ENCODE measurements around the gene ENTREP1. TPM values are rescaled to one million over a fixed set of nuclear protein-coding genes. Genes with fewer than 3 reads are reported as not detected.

ENTREP1 gene
- total and polyA plus RNA-seq, 2 of the 4 experiments (the other 2 are of a cell fraction): not detected

DNA sequence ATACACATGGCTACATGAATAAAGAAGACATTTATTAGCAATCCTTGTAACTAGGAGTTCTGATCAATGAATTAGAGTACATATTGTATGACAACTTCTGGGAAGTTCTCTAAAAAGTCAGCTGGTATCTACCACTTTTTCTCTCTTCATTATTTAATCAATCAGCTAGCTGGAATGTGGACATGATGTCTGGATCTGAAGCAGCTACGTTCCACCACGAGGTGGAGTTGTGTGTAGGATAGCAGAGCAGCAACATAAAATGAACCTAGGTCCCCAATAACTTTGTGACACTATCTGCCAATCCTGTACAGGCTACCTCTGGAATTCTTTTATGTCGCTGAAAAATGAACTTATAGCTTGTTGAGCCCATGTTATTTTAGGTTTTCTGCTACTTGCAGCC, 32.9 kb upstream of the ENTREP1 start:
- H3K36me3 ChIP-seq (ENCODE audit: control insufficient read depth, insufficient read depth, low read length): no peaks in the 10 kb centered on the region
- no TSS peak for BruUV-seq (replicated peaks)
- H2AK9ac ChIP-seq (replicated peaks; ENCODE audit: low read depth, low read length, poor library complexity): no peak overlapping the region
- TF ChIP-seq CEBPB (IDR thresholded peaks at IDR 0.05; ENCODE audit: low read depth, low read length): no peak
- TF ChIP-seq, protein P1, sequence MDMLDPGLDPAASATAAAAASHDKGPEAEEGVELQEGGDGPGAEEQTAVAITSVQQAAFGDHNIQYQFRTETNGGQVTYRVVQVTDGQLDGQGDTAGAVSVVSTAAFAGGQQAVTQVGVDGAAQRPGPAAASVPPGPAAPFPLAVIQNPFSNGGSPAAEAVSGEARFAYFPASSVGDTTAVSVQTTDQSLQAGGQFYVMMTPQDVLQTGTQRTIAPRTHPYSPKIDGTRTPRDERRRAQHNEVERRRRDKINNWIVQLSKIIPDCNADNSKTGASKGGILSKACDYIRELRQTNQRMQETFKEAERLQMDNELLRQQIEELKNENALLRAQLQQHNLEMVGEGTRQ (IDR thresholded peaks at IDR 0.05; ENCODE audit: low read depth, low read length): no peak
- TF ChIP-seq CTCF (conservative IDR thresholded peaks at IDR 0.05; ENCODE audit: low read depth, low read length): no peak
- no peak for TF ChIP-seq SMC3 (IDR thresholded peaks at IDR 0.05; ENCODE audit: low read depth, low read length)
- TF ChIP-seq RAD21 (IDR thresholded peaks at IDR 0.05; ENCODE audit: low read length): no peak
- TF ChIP-seq RFX5 (IDR thresholded peaks at IDR 0.05; ENCODE audit: low read depth, low read length): no peak
- TF ChIP-seq POLR2A (IDR thresholded peaks at IDR 0.05; ENCODE audit: low read depth, low read length): no peak
- no peak for TF ChIP-seq CHD1 (IDR thresholded peaks at IDR 0.05; ENCODE audit: low read depth, low read length)
- no peak for TF ChIP-seq RCOR1 (IDR thresholded peaks at IDR 0.05; ENCODE audit: insufficient replicate concordance, low read length)
- TF ChIP-seq MXI1 (IDR thresholded peaks at IDR 0.05; ENCODE audit: borderline replicate concordance, low read depth, low read length): no peak
- no peak for TF ChIP-seq BHLHE40 (IDR thresholded peaks at IDR 0.05; ENCODE audit: low read depth, low read length)
- no peak for TF ChIP-seq FOS (IDR thresholded peaks at IDR 0.05; ENCODE audit: low read depth, low read length)
- no peak overlapping the region for H2BK20ac ChIP-seq (ENCODE audit: low read depth, low read length)
- H4K91ac ChIP-seq (ENCODE audit: insufficient read depth, low read depth, low read length): no peak overlapping the region
- no CpG with 5 or more reads among the region's 3 CpGs for WGBS, 2 experiments (ENCODE audit: extremely low coverage in 2 of 2, insufficient read length in 1 of 2)
- no peaks in the 10 kb centered on the region for H3K9me1 ChIP-seq (ENCODE audit: insufficient read depth, low read length)
- H4K8ac ChIP-seq (ENCODE audit: low read depth in 2 of 2, low read length in 2 of 2): no peak overlapping the region
- no peak overlapping the region for H3K9ac ChIP-seq (ENCODE audit: low read depth, low read length)
- no peak overlapping the region for H2BK120ac ChIP-seq (ENCODE audit: low read depth, low read length)
- H3K4me1 ChIP-seq (ENCODE audit: control insufficient read depth, insufficient read depth, low read length): no peaks in the 10 kb centered on the region
- H3K9me3 ChIP-seq (ENCODE audit: control insufficient read depth, insufficient read depth, low read length): no peaks in the 10 kb centered on the region
- H2BK5ac ChIP-seq (ENCODE audit: low read depth, low read length, poor library complexity, severe bottlenecking): no peak overlapping the region
- no peaks in the 10 kb centered on the region for H4K20me1 ChIP-seq (ENCODE audit: insufficient read depth, low read length)
- ATAC-seq (ENCODE audit: low read depth) (no peak), DNase-seq (no peak)
- H3K23ac ChIP-seq (ENCODE audit: low read depth, low read length): no peak overlapping the region
- H3K14ac ChIP-seq (replicated peaks; ENCODE audit: low read depth, low read length): no peak overlapping the region
- intact Hi-C loops (cut with micrococcal nuclease) (no loop called here), dilution Hi-C loops (cut with HindIII; ENCODE audit: low sequenced_read_pairs, unreplicated experiment) (no loop called here), in situ Hi-C loops (cut with MboI; ENCODE audit: low sequenced_read_pairs) (no loop called here)
- H3K79me1 ChIP-seq (ENCODE audit: low read depth in 1 of 2, low read length in 2 of 2): no peaks in the 10 kb centered on the region
- ChIA-PET POLR2A (ENCODE audit: unreplicated experiment) (no interaction called here), CTCF (interaction anchor here (1.0 kb wide), 1 partner anchor 13 kb away, joined by 3 read pairs; no protein-coding TSS in a partner anchor)
- H3K27me3 ChIP-seq (ENCODE audit: control insufficient read depth, insufficient read depth, low read length): peaks cover 4% of the 10 kb centered on the region
- no peak overlapping the region for H3K18ac ChIP-seq (ENCODE audit: low read depth, low read length)
- no peak overlapping the region for H2AK5ac ChIP-seq (ENCODE audit: low read depth, low read length)
- no peak overlapping the region for H3K4me2 ChIP-seq (ENCODE audit: low read depth, low read length)
- H3K56ac ChIP-seq (ENCODE audit: extremely low read depth, insufficient read depth, low read length): no peak overlapping the region
- H2BK15ac ChIP-seq (ENCODE audit: low read depth, low read length): no peak overlapping the region
- no peak overlapping the region for H3K27ac ChIP-seq (ENCODE audit: insufficient read depth, low read length)
- no peak overlapping the region for H4K5ac ChIP-seq (ENCODE audit: low read depth, low read length)
- no peak overlapping the region for H2AFZ ChIP-seq (replicated peaks; ENCODE audit: low read length, poor library complexity)
- no peak overlapping the region for H3K4me3 ChIP-seq (ENCODE audit: insufficient read depth, low read depth, low read length)
- no peak overlapping the region for H3K4ac ChIP-seq (ENCODE audit: low read depth, low read length)

All from IMR-90 (cell line).